Memory B cell (primary cell): ENCODE data around the gene TMEM217.

Experiments
- ATAC-seq: fragments of 150-1000 bp; cut with Tn5 transposase; 2 replicates; pipeline ENCODE4 v1.10.0; 2021; ENCODE audit warnings: low read depth, mild to moderate bottlenecking, moderate library complexity
- DNase-seq, 2 donors: peaks; one replicate each; pipeline ENCODE4 v3.0.0; 2022; ENCODE audit warnings: low spot score in 2 of 2
- H3K27ac Mint-ChIP-seq: one replicate; pipeline ENCODE4 v1.8.0; 2022; ENCODE audit warnings: mild to moderate bottlenecking, moderate library complexity, mixed read lengths
- H3K27me3 Mint-ChIP-seq: one replicate; pipeline ENCODE4 v1.8.0; 2022; ENCODE audit warnings: mixed read lengths
- H3K36me3 Mint-ChIP-seq: one replicate; pipeline ENCODE4 v1.8.0; 2022; ENCODE audit warnings: mild to moderate bottlenecking, mixed read lengths
- H3K4me1 Mint-ChIP-seq: one replicate; pipeline ENCODE4 v1.8.0; 2022; ENCODE audit warnings: mixed read lengths
- H3K4me3 Mint-ChIP-seq: one replicate; pipeline ENCODE4 v1.8.0; 2022; ENCODE audit warnings: mild to moderate bottlenecking, moderate library complexity, mixed read lengths
- H3K9me3 Mint-ChIP-seq: one replicate; pipeline ENCODE4 v1.8.0; 2022; ENCODE audit warnings: mixed read lengths

Gene TMEM217

DNA sequence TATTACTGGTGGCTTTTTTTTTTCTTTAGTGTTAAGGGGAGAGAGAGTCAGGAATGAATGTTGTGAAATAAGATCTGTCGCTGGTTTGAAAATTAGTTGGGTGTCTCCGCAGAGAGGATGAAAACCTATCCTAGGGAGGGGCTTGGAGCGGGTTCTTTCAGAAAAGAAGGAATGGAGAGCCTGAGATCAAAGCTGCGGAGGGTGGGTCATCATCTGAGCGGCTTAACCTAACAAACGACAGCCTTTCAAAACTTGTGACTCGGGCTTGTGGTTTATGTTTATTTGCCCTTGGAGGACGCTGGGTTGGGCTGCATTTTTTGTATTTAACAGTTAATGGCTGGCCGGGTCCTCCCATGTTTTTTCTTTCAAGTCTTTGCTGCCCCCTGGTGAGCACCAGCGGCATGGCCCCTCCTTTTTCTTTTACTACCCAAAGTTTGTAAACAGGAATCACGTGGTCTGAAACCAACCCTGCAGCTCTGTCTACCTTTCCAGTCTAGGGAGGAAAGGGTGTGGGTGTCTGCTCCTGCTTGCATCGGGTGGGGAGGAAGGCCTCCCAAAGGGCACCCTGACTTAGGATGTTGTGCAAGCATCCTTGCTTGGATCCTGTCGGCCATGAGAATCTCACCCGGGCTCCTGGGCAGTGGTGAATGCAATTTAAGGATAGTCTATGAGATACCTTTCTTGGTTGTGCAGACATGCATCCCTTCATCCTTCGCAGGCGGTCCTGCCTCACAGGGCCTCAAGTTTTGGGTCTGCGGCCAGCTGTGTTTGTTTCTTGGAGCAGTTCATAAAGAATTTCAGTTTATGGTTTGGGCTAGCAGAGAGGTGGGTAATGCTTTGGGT lies 85.8 kb downstream of the TMEM217 start:
- Mint-ChIP-seq H3K9me3 (no peaks in the 10 kb centered on the region), H3K4me1 (peaks cover 36% of the 10 kb centered on the region), H3K4me3 (peak overlapping the region; percentile 89), H3K36me3 (peaks cover 13% of the 10 kb centered on the region), H3K27me3 (no peaks in the 10 kb centered on the region), H3K27ac (peak overlapping the region; percentile 91)
- DNase-seq: peak; percentile 93 to 95
- ATAC-seq: peak; percentile 21

DNA sequence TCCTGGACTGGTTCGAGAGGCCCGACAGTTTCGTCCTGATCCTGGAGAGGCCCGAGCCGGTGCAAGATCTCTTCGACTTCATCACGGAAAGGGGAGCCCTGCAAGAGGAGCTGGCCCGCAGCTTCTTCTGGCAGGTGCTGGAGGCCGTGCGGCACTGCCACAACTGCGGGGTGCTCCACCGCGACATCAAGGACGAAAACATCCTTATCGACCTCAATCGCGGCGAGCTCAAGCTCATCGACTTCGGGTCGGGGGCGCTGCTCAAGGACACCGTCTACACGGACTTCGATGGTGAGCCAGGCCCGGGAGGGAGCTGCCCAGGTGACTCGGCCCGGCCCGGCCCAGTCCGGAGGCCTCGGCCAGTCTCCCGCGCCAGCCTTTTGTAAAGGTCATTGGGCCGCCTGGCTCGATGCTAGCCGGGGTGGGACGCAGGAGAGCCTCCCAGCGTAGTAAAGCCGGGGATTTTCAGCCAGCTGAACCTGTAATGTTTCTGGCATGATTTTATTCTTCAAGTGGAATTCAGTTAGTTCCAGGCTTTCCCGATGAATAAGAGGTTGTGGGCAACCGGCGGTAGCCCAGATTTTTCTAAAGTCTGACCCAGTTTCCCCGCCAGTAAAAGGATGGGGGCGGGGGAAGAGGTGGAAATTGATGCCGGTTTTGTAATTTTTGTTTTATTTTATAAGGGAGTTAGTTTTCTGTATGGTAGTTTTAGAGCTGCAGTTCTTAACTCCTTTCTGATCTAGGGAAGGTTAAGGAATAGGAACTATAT lies 86.6 kb downstream of the TMEM217 start:
- DNase-seq: peak; percentile 32 to 55
- ATAC-seq: no peak
- H3K4me1 Mint-ChIP-seq: peaks cover 33% of the 10 kb centered on the region
- peak overlapping the region; percentile 91 for H3K27ac Mint-ChIP-seq
- no peaks in the 10 kb centered on the region for H3K9me3 Mint-ChIP-seq
- H3K27me3 Mint-ChIP-seq: no peaks in the 10 kb centered on the region
- peak overlapping the region; percentile 89 for H3K4me3 Mint-ChIP-seq
- H3K36me3 Mint-ChIP-seq: peaks cover 13% of the 10 kb centered on the region

DNA sequence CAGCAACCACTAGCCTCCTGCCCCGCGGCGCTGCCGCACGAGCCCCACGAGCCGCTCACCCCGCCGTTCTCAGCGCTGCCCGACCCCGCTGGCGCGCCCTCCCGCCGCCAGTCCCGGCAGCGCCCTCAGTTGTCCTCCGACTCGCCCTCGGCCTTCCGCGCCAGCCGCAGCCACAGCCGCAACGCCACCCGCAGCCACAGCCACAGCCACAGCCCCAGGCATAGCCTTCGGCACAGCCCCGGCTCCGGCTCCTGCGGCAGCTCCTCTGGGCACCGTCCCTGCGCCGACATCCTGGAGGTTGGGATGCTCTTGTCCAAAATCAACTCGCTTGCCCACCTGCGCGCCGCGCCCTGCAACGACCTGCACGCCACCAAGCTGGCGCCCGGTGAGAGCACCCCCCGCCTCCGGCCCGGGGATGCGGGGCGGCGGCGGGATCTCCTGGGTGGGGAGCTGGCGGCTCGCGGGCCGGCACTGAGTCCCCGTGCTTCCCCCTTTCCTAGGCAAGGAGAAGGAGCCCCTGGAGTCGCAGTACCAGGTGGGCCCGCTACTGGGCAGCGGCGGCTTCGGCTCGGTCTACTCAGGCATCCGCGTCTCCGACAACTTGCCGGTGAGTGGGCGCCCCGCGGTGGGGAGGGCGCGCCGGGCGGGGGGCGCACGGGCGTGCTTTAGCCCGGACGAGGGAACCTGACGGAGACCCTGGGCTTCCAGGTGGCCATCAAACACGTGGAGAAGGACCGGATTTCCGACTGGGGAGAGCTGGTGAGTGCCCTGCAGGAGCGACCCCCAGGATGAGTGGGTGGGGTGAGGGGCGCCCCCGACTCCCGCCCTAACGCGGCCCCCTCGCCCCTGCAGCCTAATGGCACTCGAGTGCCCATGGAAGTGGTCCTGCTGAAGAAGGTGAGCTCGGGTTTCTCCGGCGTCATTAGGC lies 87.4 kb downstream of the TMEM217 start:
- no peaks in the 10 kb centered on the region for H3K27me3 Mint-ChIP-seq
- H3K36me3 Mint-ChIP-seq: peaks cover 13% of the 10 kb centered on the region
- no peaks in the 10 kb centered on the region for H3K9me3 Mint-ChIP-seq
- ATAC-seq: peak; percentile 6
- peak; percentile 33 to 58 for DNase-seq
- H3K27ac Mint-ChIP-seq: peak overlapping the region; percentile 91
- peaks cover 29% of the 10 kb centered on the region for H3K4me1 Mint-ChIP-seq
- peak overlapping the region; percentile 89 for H3K4me3 Mint-ChIP-seq

DNA sequence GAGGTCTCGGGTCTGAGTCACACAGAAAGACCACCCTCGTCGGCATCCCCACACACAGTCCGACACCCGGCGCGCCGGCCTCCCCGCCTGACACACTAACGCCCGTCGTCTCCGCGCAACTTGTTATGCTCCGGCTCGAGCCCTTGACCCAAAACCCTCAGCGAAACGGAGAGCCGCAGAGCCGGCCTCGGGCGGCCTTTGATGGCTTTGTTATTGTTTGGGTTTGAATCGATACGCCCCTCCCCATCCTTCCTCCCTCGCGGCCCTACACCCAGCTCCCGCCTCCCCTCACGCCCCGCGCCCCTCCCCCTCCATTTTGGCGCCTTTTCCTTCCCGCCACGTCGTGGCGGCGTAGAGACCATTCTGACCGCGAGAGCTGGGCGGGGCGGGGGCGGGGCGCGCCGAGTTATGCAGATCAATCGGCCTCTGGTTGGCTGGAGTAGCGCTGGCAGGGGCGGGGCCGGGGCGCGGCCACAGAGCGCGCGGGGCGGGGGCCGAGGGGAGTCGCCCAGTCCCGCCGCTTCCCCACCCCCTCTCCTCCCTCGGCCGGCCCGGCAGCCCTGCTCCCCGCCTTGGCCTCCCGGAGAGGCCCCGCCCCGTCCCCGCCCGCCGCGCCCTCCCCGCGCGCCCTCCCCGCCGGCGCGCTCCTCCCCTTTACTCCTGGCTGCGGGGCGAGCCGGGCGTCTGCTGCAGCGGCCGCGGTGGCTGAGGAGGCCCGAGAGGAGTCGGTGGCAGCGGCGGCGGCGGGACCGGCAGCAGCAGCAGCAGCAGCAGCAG lies 88.3 kb downstream of the TMEM217 start, which contains the start of gene PIM1:
PIM1 (plus strand) TSS at position 657 of the 777 bp plus-strand sequence. CDS start 424 bp downstream, outside the sequence.
- DNase-seq (peak; percentile 75 to 91), ATAC-seq (peak; percentile 84)
- H3K4me1 Mint-ChIP-seq: peaks cover 24% of the 10 kb centered on the region
- H3K27ac Mint-ChIP-seq: peak within 1 kb of the TSS; percentile 91
- H3K4me3 Mint-ChIP-seq: peak within 1 kb of the TSS; percentile 89
- H3K36me3 Mint-ChIP-seq: peaks cover 13% of the 10 kb centered on the region
- H3K9me3 Mint-ChIP-seq: no peaks in the 10 kb centered on the region
- no peaks in the 10 kb centered on the region for H3K27me3 Mint-ChIP-seq

DNA sequence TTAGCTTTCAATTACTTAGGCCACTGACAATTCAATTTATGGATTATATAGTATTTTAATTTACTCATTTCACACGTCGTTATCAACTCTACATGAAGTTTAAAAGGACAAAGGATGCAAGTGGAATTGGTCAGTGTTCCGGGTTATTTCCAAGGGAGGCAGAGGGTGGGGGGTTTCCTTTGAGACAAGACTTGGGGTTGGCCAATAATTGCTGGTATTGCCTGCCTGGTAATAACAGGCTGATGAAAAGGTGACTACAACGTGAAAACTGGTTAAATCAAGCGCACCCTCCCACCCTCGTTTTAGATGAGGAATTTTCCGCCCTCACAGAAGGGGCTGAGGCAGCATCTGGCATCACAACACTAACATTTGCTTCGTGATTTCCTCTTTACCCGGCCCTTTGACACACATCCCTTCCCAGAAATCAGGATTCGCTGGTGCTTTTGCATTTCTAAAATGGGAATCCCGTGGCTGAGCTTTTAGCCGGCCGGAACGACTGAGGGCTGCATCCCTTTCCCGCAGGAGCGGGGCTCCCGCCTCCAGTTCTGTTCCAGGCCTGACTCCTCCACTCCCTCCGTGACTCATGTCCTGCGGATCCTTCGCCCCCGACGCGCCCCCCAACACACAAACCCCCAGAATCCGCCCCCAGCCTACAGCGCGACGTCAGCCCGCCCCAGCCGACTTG lies 89.0 kb downstream of the TMEM217 start:
- no peaks in the 10 kb centered on the region for H3K27me3 Mint-ChIP-seq
- H3K4me3 Mint-ChIP-seq: peak overlapping the region; percentile 89
- ATAC-seq: no peak
- DNase-seq: no peak
- no peaks in the 10 kb centered on the region for H3K9me3 Mint-ChIP-seq
- H3K36me3 Mint-ChIP-seq: peaks cover 8% of the 10 kb centered on the region
- H3K27ac Mint-ChIP-seq: peak overlapping the region; percentile 91
- H3K4me1 Mint-ChIP-seq: peaks cover 21% of the 10 kb centered on the region

DNA sequence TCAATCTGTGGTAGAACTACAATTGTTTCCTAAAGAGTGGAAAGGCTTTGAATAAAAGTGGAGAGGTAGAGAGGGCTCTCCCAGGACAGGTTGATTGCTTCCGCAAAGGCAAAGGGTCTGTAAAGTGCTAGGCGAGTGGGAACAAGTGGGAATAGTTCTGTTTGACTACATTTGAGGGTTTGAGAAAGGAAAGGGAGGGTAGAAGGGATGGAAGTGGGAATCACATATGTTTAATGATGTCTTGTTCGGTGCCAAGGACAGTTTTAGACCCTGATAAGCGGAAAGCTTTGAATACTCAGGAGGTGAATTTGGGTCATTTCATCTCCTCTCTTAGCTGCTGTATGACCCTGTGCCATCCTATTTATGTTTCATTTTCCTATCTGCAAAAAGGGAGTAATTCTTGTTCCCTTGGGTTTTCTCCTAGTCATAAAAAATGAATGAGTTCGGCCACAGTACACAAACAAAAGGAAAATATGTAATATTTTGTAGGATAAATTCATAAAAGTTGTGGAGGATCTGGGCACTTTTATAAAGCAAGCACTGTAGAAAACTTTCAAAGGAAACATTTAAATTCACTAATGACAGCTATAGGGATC lies 89.7 kb downstream of the TMEM217 start:
- Mint-ChIP-seq H3K36me3 (peaks cover 2% of the 10 kb centered on the region), H3K27me3 (no peaks in the 10 kb centered on the region), H3K4me1 (peaks cover 21% of the 10 kb centered on the region), H3K9me3 (no peaks in the 10 kb centered on the region), H3K4me3 (no peak overlapping the region), H3K27ac (no peak overlapping the region)
- no peak for DNase-seq
- no peak for ATAC-seq

DNA sequence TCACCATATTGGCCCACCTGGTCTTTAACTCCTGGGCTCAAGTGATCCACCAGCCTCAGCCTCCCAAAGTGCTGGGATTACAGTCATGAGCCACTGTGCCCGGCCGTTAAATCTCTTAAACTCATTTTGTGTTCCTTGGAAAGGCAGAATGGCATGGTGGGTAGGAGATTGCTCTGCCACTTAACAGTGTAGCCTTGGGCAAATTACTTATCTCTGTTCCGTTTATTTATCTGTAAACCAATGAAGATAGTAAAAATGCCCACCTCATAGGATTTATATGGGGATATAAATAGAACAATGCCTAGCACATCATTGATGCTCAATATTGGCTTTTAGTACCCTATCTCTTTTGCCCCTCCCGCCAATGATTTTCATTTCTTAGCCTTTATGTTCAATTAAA lies 95.2 kb downstream of the TMEM217 start:
- Mint-ChIP-seq H3K36me3 (peaks cover 2% of the 10 kb centered on the region), H3K9me3 (no peaks in the 10 kb centered on the region), H3K4me1 (peaks cover 13% of the 10 kb centered on the region), H3K4me3 (no peak overlapping the region), H3K27ac (no peak overlapping the region), H3K27me3 (no peaks in the 10 kb centered on the region)
- ATAC-seq (no peak), DNase-seq (no peak)
